SJCRH30 (cell line): Measurements from ENCODE around the gene PDSS2. TPM values are rescaled to one million over a fixed set of nuclear protein-coding genes. Genes with fewer than 3 reads are reported as not detected.
"Not testable (repeated sequence)": the region's sequence is repeated elsewhere in the genome, so short reads cannot be mapped to it uniquely, and the experiment has no call there.

ENCODE experiments used
- DNase-seq, 2 experiments: peaks; one replicate each; pipeline ENCODE4 v3.0.0-alpha.2; 2015 to 2020
- H3K27ac ChIP-seq: fragments of 250-450 bp; sonication (Bioruptor Pico); 2 replicates; pipeline ENCODE4 v1.5.1; 2020; ENCODE audit warnings: mild to moderate bottlenecking, moderate library complexity
- H3K27me3 ChIP-seq: fragments of 250-450 bp; sonication (Bioruptor Pico); 2 replicates; pipeline ENCODE4 v1.5.1; 2020; ENCODE audit warnings: mild to moderate bottlenecking, moderate library complexity
- H3K36me3 ChIP-seq: fragments of 250-450 bp; sonication (Bioruptor Pico); 2 replicates; pipeline ENCODE4 v1.5.1; 2020; ENCODE audit warnings: mild to moderate bottlenecking, moderate library complexity
- H3K4me1 ChIP-seq: fragments of 250-450 bp; sonication (Bioruptor Pico); 2 replicates; pipeline ENCODE4 v1.5.1; 2020; ENCODE audit warnings: mild to moderate bottlenecking, moderate library complexity
- H3K4me3 ChIP-seq: fragments of 250-450 bp; sonication (Bioruptor Pico); 2 replicates; pipeline ENCODE4 v1.5.1; 2020; ENCODE audit warnings: mild to moderate bottlenecking, moderate library complexity
- H3K9me3 ChIP-seq: fragments of 250-450 bp; sonication (Bioruptor Pico); replicated peaks from 2 replicates; pipeline ENCODE4 v1.5.1; 2020; ENCODE audit warnings: mild to moderate bottlenecking, moderate library complexity
- total RNA-seq: library from RNA; depleted of rRNA; stranded (reverse); fragments of >200 nt; shearing (Covaris generic); gene quantifications from 2 replicates; pipeline ENCODE4 v1.2.3, GENCODE V29; 2014

The PDSS2 gene
- total RNA-seq, 1 experiment from 2014 or later: 9.3 TPM

- Histone ChIP-seq H3K36me3 (no peaks in the 10 kb centered on the region), H3K4me3 (no peak overlapping the region), H3K27ac (peak overlapping the region; percentile 60), H3K9me3 (no peaks in the 10 kb centered on the region), H3K27me3 (no peaks in the 10 kb centered on the region), H3K4me1 (peaks cover 11% of the 10 kb centered on the region)
- peak; percentile 53 to 72 for DNase-seq
Measured at GRCh38 chr6:107129370-107129925, 329.9 kb downstream of the PDSS2 start.

DNA sequence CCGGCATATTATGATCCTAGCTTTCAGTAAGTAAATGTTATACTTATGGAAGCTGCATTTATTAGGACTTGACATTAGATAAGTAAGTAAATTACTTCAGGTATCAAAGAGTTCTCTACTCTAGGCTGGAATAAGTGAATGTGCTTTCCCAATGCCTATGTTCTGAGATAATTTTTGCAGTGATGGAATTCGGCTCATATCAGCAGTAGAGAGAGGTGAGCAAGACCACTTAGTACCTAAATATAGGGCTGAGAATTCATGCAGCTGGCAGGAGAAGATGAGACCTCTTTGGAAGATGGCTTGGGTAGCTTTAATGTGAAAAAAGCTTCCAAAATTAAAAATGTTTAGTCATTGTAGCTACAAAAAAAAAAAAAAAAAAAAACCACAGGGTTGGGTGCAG lies 330.8 kb downstream of the PDSS2 start:
- no peak for DNase-seq
- no peaks in the 10 kb centered on the region for H3K9me3 ChIP-seq
- peaks cover 11% of the 10 kb centered on the region for H3K4me1 ChIP-seq
- H3K27ac ChIP-seq: no peak overlapping the region
- H3K4me3 ChIP-seq: no peak overlapping the region
- no peaks in the 10 kb centered on the region for H3K27me3 ChIP-seq
- no peaks in the 10 kb centered on the region for H3K36me3 ChIP-seq

GRCh38 chr6:107128175-107128574 lies 331.2 kb downstream of the PDSS2 start:
- Histone ChIP-seq H3K4me3 (no peak overlapping the region), H3K27me3 (no peaks in the 10 kb centered on the region), H3K9me3 (no peaks in the 10 kb centered on the region), H3K36me3 (no peaks in the 10 kb centered on the region), H3K4me1 (peaks cover 11% of the 10 kb centered on the region), H3K27ac (no peak overlapping the region)
- DNase-seq: no peak

- H3K27ac ChIP-seq: no peak overlapping the region
- no peaks in the 10 kb centered on the region for H3K9me3 ChIP-seq
- no peaks in the 10 kb centered on the region for H3K27me3 ChIP-seq
- H3K4me1 ChIP-seq: peaks cover 11% of the 10 kb centered on the region
- no peaks in the 10 kb centered on the region for H3K36me3 ChIP-seq
- no peak for DNase-seq
- no peak overlapping the region for H3K4me3 ChIP-seq
Measured at GRCh38 chr6:107125771-107126170, 333.6 kb downstream of the PDSS2 start.

DNA sequence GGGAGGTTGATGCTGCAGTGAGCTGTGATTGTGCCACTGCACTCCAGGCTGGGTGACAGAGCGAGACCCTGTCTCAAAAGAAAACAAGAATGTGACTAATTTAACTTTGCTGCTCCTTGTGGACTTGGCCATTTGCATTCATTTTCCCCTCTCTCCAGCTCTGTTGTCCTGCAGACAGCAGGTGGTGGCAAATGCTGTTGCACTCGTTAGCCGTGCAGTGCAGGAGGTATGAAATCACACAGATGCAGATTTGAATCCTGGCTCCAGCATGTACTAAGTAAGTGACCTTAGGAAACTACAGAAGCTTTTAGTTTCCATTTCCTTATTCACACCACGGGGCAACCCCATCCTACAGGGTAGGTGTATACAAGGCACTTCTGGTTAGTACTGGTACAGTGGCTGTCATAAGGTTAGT lies 334.4 kb downstream of the PDSS2 start:
- H3K9me3 ChIP-seq: no peaks in the 10 kb centered on the region
- no peak overlapping the region for H3K27ac ChIP-seq
- peaks cover 8% of the 10 kb centered on the region for H3K4me1 ChIP-seq
- no peaks in the 10 kb centered on the region for H3K27me3 ChIP-seq
- peak in 1 of 2 experiments; percentile 24 for DNase-seq
- no peaks in the 10 kb centered on the region for H3K36me3 ChIP-seq
- H3K4me3 ChIP-seq: no peak overlapping the region

GRCh38 chr6:107123501-107123900 lies 335.9 kb downstream of the PDSS2 start:
- Histone ChIP-seq H3K9me3 (no peaks in the 10 kb centered on the region), H3K36me3 (no peaks in the 10 kb centered on the region), H3K27me3 (no peaks in the 10 kb centered on the region), H3K4me3 (no peak overlapping the region), H3K4me1 (no peaks in the 10 kb centered on the region), H3K27ac (no peak overlapping the region)
- no peak for DNase-seq

DNA sequence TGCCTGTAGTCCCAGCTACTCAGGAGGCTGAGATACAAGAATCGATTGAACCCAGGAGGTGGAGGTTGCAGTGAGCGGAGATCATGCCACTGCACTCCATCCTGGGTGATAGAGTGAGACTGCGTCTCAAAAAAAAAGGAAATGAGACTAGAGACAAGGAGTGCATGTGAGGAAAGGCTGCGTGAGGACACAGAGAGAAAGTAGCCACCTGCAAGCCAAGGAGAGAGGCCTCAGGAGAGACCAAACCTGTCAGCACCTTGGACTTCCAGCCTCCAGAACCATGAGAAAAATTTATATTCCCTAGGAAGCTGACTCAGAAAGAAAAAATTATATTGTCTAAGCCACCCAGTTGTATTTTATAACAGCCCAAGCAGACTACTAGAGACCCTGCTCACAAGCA lies 336.6 kb downstream of the PDSS2 start:
- no peak overlapping the region for H3K4me3 ChIP-seq
- no peaks in the 10 kb centered on the region for H3K4me1 ChIP-seq
- no peaks in the 10 kb centered on the region for H3K36me3 ChIP-seq
- no peak overlapping the region for H3K27ac ChIP-seq
- H3K9me3 ChIP-seq: no peaks in the 10 kb centered on the region
- no peaks in the 10 kb centered on the region for H3K27me3 ChIP-seq
- DNase-seq: no peak

DNA sequence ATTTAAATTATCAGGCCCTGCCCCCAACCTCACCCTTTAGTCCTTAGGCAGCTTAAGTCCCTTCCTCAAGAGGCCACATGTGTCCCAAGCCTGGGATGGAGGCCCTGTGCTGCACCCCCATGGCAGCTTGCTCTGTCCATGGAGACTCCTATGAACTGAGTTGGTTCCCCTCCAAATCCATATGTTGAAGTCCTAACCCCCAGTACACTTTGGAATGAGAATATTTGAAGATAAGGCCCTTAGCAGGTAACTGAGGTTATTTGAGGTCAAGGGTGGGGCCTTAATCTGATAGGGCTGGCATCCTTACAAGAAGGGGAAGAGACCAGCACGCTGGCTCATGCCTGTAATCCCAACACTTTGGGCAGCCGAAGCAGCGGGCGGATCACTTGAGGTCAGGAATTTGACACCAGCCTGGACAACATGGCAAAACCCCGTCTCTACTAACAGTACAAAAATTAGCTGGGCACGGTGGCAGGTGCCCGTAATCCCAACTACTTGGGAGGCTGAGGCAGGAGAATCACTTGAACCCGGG lies 337.3 kb downstream of the PDSS2 start:
- no peaks in the 10 kb centered on the region for H3K27me3 ChIP-seq
- no peaks in the 10 kb centered on the region for H3K36me3 ChIP-seq

GRCh38 chr6:107121266-107121665 lies 338.1 kb downstream of the PDSS2 start:
- Histone ChIP-seq H3K27ac (no peak overlapping the region), H3K9me3 (no peaks in the 10 kb centered on the region), H3K27me3 (no peaks in the 10 kb centered on the region), H3K4me3 (no peak overlapping the region), H3K36me3 (no peaks in the 10 kb centered on the region), H3K4me1 (no peaks in the 10 kb centered on the region)
- DNase-seq: no peak

More for the DNA sequence above, 337.3 kb downstream of the PDSS2 start:
- Histone ChIP-seq H3K4me3 (no peak overlapping the region), H3K27ac (no peak overlapping the region), H3K9me3 (no peaks in the 10 kb centered on the region), H3K4me1 (no peaks in the 10 kb centered on the region)
- no peak for DNase-seq

DNA sequence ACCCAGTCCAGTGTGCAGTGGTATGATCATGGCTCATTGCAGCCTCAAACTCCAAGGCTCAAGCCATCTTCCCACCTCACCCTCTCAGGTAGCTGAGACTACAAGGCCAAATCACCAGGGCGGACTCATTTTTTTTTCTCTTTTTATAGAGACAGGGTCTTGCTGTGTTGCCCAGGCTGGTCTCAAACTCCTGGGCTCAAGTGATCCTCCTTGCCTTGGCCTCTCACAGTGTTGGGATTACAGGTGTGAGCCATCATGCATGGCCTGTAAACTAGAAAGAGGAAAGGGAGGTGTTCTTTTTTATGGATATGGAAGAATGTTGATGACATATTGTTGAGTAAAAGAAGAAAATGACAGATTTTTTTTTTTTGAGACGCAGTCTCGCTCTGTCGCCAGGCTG lies 339.0 kb downstream of the PDSS2 start:
- H3K4me1 ChIP-seq: no peaks in the 10 kb centered on the region
- H3K27me3 ChIP-seq: no peaks in the 10 kb centered on the region
- no peak overlapping the region for H3K27ac ChIP-seq
- DNase-seq: no peak
- H3K9me3 ChIP-seq: no peaks in the 10 kb centered on the region
- H3K36me3 ChIP-seq: no peaks in the 10 kb centered on the region
- no peak overlapping the region for H3K4me3 ChIP-seq

DNA sequence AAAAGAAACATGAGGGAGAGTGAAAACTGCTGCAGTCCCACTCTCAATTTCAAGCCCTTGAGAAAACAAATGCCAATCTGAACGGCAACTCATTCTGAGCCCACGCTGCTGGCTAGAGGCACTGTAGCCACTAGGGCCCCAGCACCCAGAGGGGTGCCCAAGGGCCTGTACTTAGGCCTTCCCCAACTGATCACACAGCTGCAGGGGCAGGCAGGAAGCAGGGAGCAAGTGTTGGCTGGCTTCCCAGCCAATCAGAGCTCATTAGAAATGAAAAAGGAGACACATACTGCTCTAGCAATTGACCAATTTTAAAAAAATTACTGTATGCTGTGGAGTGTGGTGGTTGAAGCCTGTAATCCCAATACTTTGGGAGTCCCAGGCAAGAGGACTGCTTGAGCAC lies 340.4 kb downstream of the PDSS2 start:
- peak; percentile 49 to 75 for DNase-seq
- Histone ChIP-seq H3K4me3 (no peak overlapping the region), H3K4me1 (peaks cover under 1% of the 10 kb centered on the region; the same call in 1 of the 2 replicates), H3K27ac (no peak overlapping the region), H3K36me3 (no peaks in the 10 kb centered on the region), H3K27me3 (no peaks in the 10 kb centered on the region), H3K9me3 (no peaks in the 10 kb centered on the region)

DNA sequence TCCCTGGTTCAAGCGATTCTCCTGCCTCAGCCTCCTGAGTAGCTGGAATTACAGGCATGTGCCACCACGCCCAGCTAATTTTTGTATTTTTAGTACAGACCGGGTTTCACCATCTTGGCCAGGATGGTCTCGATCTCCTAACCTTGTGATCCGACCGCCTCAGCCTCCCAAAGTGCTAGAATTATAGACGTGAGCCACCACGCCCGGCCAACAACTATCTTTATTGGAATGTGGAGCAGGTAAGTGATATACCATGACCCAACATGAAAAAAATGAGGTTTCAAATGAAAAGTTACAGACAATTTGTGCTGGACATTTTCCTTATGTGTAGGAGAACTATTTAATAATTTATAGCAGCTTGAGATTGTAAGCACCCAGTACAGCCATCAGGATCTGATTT lies 340.8 kb downstream of the PDSS2 start:
- not testable (repeated sequence) for H3K4me1 ChIP-seq, H3K27me3 ChIP-seq, H3K9me3 ChIP-seq, H3K36me3 ChIP-seq, H3K4me3 ChIP-seq, H3K27ac ChIP-seq, DNase-seq

DNA sequence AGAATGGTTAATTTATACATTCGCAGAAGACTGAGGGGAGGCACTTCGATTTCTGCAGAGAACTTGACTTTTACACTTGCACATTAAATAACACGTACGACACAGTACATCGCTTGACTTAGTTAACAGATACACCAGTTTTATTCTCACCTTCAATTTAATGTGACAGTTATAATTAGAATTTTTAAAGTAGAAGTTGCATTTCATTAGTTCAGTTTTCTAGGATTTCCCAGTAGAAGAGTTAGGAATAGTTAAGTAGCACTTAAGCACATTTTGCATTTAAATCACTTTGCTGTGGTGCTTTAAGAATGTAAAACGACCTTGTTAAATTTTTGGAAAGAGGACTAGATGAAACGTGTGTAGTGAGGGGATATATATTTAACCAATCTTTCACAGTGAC lies 342.4 kb downstream of the PDSS2 start:
- Histone ChIP-seq H3K4me3 (peak overlapping the region; percentile 86), H3K27ac (no peak overlapping the region), H3K4me1 (peaks cover 4% of the 10 kb centered on the region; the same call in 1 of the 2 replicates), H3K9me3 (no peaks in the 10 kb centered on the region), H3K36me3 (no peaks in the 10 kb centered on the region), H3K27me3 (no peaks in the 10 kb centered on the region)
- no peak for DNase-seq

DNA sequence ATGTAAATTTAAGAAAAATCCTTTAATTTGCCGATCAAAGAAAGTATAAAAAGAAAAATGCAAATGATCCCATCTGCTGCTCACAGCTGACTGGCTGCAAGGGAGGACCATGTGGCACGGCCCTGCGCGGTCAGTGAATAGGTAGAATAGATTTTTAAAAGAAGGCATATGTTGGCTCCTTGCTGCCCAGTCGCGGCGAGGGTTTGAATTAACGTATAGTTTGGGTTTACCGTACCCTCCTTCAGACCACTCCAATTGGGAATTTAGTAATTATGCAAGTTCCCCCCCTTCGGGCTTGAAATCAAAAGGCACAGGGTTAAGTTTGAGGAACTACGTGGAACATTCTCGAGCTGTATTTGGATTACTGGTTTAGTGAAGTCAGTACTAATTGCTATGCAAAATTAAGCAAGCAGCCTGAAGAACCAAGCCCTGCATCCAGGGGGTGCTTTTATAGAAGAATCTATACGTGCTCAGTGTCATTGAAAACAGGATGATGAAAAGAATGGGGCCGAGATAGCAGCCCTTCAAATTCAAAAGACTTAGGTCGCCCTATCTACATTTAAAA lies 343.0 kb downstream of the PDSS2 start:
- H3K27me3 ChIP-seq: no peaks in the 10 kb centered on the region
- H3K27ac ChIP-seq: peak overlapping the region; percentile 92
- no peaks in the 10 kb centered on the region for H3K9me3 ChIP-seq
- DNase-seq: peak; percentile 53 to 67
- peaks cover 4% of the 10 kb centered on the region; the same call in 1 of the 2 replicates for H3K4me1 ChIP-seq
- peak overlapping the region; percentile 86 for H3K4me3 ChIP-seq
- no peaks in the 10 kb centered on the region for H3K36me3 ChIP-seq

- Histone ChIP-seq H3K4me3 (peak overlapping the region; percentile 86), H3K36me3 (no peaks in the 10 kb centered on the region), H3K27ac (peak overlapping the region; percentile 92), H3K4me1 (peaks cover 4% of the 10 kb centered on the region; the same call in 1 of the 2 replicates), H3K27me3 (no peaks in the 10 kb centered on the region), H3K9me3 (no peaks in the 10 kb centered on the region)
- peak; percentile 83 to 85 for DNase-seq
Measured at GRCh38 chr6:107115695-107116327, 343.6 kb downstream of the PDSS2 start.
